ENCODE results near the gene PLCH1.
"Not testable (repeated sequence)": the region's sequence is repeated elsewhere in the genome, so short reads cannot be mapped to it uniquely, and the experiment has no call there.

The PLCH1 gene

DNA sequence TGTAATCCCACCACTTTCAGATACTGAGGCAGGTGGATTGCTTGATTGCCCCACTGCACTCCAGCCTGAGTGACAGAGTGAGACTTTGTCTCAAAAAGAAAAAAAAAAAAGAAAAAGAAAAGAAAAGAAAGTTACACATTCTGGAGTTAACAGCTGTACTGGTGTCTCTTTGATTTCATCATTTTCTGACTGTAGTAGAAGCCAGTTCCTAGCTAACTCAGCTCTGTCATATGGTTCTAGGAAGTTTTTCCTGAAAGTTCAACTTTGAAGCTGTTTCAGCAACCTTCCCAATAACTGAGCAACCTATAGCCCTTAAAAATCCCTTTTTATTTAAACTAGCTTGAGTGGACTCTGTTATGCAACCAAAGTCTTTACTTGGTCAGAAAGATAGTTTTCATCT, 346.8 kb downstream of the PLCH1 start:
- no peak overlapping the region for H3K9ac ChIP-seq (ENCODE audit: low read length in 2 of 2)
- no peak overlapping the region for H3K4me3 ChIP-seq (ENCODE audit: low read length in 2 of 2)
- H3K27me3 ChIP-seq (ENCODE audit: control insufficient read depth in 1 of 2, insufficient read depth in 2 of 2, low read length in 2 of 2): no peaks in the 10 kb centered on the region
- H3K36me3 ChIP-seq (ENCODE audit: control insufficient read depth in 2 of 2, insufficient read depth in 2 of 2, low read length in 2 of 2): no peaks in the 10 kb centered on the region
- H3K9me3 ChIP-seq (ENCODE audit: control insufficient read depth in 2 of 2, low read length in 2 of 2): no peaks in the 10 kb centered on the region
- H3K4me1 ChIP-seq (ENCODE audit: control insufficient read depth, insufficient read depth, low read length): no peaks in the 10 kb centered on the region
- no peak overlapping the region for H3K27ac ChIP-seq (ENCODE audit: low read length)

DNA sequence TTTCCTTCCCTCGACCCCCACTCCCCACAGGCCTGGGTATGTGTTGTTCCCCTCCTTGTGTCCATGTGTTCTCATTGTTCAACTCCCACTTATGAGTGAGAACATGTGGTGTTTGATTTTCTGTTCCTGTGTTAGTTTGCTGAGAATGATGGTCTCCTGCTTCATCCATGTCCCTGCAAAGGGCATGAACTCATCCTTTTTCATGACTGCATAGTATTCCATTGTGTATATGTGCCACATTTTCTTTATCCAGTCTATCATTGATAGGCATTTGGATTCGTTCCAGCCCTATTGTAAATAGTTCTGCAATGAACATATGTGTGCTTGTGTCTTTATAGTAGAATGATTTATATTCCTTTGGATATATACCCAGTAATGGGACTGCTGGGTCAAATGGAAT, 350.0 kb downstream of the PLCH1 start:
- not testable (repeated sequence) for H3K4me3 ChIP-seq (ENCODE audit: low read length in 2 of 2); H3K9ac ChIP-seq (ENCODE audit: low read length in 2 of 2); H3K27me3 ChIP-seq (ENCODE audit: control insufficient read depth in 1 of 2, insufficient read depth in 2 of 2, low read length in 2 of 2); H3K4me1 ChIP-seq (ENCODE audit: control insufficient read depth, insufficient read depth, low read length); H3K27ac ChIP-seq (ENCODE audit: low read length); H3K36me3 ChIP-seq (ENCODE audit: control insufficient read depth in 2 of 2, insufficient read depth in 2 of 2, low read length in 2 of 2); H3K9me3 ChIP-seq (ENCODE audit: control insufficient read depth in 2 of 2, low read length in 2 of 2)

DNA sequence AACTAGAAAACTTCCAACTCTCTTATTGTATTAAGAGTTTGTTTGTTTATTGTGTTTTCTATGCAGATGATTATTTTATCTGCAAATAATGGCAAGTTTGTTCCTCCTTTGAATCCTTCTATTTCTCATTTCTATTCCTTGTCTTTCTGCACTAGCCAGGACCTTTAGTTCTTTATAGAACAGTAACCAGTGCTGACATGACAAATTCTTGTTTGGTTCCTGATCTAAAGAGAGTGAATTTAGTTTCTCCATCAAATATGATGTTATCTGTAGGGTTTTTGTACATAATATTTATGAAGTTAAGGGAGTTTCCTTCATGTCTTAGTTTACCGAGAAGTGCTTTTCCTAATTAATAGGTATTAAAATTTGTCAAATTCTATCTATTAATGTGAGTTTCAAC, 350.6 kb downstream of the PLCH1 start:
- Histone ChIP-seq H3K4me3 (ENCODE audit: low read length in 2 of 2) (no peak overlapping the region), H3K9ac (ENCODE audit: low read length in 2 of 2) (no peak overlapping the region), H3K4me1 (ENCODE audit: control insufficient read depth, insufficient read depth, low read length) (no peaks in the 10 kb centered on the region), H3K27me3 (ENCODE audit: control insufficient read depth in 1 of 2, insufficient read depth in 2 of 2, low read length in 2 of 2) (no peaks in the 10 kb centered on the region), H3K27ac (ENCODE audit: low read length) (no peak overlapping the region), H3K9me3 (ENCODE audit: control insufficient read depth in 2 of 2, low read length in 2 of 2) (no peaks in the 10 kb centered on the region), H3K36me3 (ENCODE audit: control insufficient read depth in 2 of 2, insufficient read depth in 2 of 2, low read length in 2 of 2) (no peaks in the 10 kb centered on the region)

DNA sequence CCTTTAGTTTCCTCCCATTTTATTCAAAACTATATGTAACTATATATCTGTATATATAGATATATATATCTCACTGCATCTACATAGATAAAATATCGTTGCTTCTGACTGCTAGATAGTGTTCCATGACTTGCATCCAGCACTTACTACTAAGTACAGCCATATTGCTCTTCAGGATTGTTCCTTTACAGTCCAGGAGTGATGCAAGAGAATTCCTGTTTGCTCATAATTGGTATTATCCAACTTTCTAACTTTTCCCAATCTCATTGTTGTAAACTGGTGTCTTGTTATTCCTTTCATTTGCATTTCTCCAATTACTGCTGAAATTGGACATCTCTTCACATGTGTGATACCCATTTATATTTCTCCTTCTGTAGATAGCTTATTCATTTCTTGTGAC, 351.6 kb downstream of the PLCH1 start:
- Histone ChIP-seq H3K36me3 (ENCODE audit: control insufficient read depth in 2 of 2, insufficient read depth in 2 of 2, low read length in 2 of 2) (no peaks in the 10 kb centered on the region), H3K27me3 (ENCODE audit: control insufficient read depth in 1 of 2, insufficient read depth in 2 of 2, low read length in 2 of 2) (no peaks in the 10 kb centered on the region), H3K9ac (ENCODE audit: low read length in 2 of 2) (no peak overlapping the region), H3K27ac (ENCODE audit: low read length) (no peak overlapping the region), H3K9me3 (ENCODE audit: control insufficient read depth in 2 of 2, low read length in 2 of 2) (no peaks in the 10 kb centered on the region), H3K4me3 (ENCODE audit: low read length in 2 of 2) (no peak overlapping the region), H3K4me1 (ENCODE audit: control insufficient read depth, insufficient read depth, low read length) (no peaks in the 10 kb centered on the region)

DNA sequence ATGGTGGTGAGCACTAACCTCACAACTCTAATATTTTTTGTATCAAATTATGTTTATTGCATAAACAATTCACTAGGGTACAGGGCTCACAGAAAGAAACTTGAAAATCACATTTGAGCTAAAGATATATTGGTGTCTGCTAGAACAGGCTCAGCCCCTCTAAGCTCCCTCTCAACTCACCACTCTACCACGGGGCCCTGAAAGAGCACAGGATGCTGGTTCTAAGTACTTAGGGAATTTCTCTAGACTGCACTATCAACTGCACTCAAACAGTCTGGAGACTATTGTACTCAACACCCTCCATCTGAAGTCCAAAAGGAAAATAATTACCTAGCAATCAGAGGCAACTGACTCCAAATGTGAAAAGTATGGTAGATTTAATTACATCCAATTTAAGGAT, 352.7 kb downstream of the PLCH1 start:
- Histone ChIP-seq H3K9ac (ENCODE audit: low read length in 2 of 2) (no peak overlapping the region), H3K27ac (ENCODE audit: low read length) (no peak overlapping the region), H3K4me1 (ENCODE audit: control insufficient read depth, insufficient read depth, low read length) (no peaks in the 10 kb centered on the region), H3K36me3 (ENCODE audit: control insufficient read depth in 2 of 2, insufficient read depth in 2 of 2, low read length in 2 of 2) (no peaks in the 10 kb centered on the region), H3K9me3 (ENCODE audit: control insufficient read depth in 2 of 2, low read length in 2 of 2) (no peaks in the 10 kb centered on the region), H3K4me3 (ENCODE audit: low read length in 2 of 2) (no peak overlapping the region), H3K27me3 (ENCODE audit: control insufficient read depth in 1 of 2, insufficient read depth in 2 of 2, low read length in 2 of 2) (no peaks in the 10 kb centered on the region)

DNA sequence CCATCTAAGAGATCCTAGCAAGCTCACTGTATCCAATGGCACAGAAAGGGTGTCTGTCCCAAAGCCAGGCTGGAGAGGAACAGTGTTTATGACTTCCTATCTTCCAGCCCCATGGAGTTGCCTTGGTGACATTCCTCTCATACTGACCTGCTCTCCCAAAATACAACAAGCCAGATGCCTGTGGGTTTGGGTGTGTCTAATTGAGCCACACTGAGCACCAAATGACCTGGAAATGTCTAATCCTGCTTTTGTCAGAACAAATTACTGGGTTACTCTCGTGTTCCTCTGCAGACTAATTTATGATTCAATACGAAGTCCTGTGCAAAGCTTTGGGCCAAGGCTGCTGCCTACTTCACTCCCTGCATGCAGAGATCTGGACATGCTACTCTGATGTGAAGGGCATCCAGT, 353.3 kb downstream of the PLCH1 start:
- Histone ChIP-seq H3K27me3 (ENCODE audit: control insufficient read depth in 1 of 2, insufficient read depth in 2 of 2, low read length in 2 of 2) (no peaks in the 10 kb centered on the region), H3K4me1 (ENCODE audit: control insufficient read depth, insufficient read depth, low read length) (peaks cover 4% of the 10 kb centered on the region), H3K4me3 (ENCODE audit: low read length in 2 of 2) (peak overlapping the region in 1 of 2 donors; percentile 14), H3K36me3 (ENCODE audit: control insufficient read depth in 2 of 2, insufficient read depth in 2 of 2, low read length in 2 of 2) (no peaks in the 10 kb centered on the region), H3K9ac (ENCODE audit: low read length in 2 of 2) (no peak overlapping the region), H3K27ac (ENCODE audit: low read length) (no peak overlapping the region), H3K9me3 (ENCODE audit: control insufficient read depth in 2 of 2, low read length in 2 of 2) (no peaks in the 10 kb centered on the region)

DNA sequence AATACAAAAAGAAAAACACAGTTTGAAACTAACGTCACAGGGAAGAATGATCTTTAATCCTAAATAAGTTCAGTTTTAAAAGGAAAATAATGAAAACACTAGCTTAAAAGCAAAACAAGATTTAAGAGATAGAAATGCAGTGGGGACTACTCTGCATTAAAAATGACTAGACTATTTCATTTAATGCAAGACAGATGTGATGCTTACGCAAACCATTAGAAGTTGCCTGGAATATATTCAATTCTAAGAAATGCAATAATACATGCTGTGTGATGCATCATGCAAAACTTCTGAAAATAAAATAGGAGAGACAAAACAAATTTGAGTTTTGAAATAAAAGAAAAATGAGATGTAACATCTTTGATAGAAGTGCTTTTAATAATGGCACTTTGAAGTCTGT, 353.8 kb downstream of the PLCH1 start:
- no peak overlapping the region for H3K4me3 ChIP-seq (ENCODE audit: low read length in 2 of 2)

DNA sequence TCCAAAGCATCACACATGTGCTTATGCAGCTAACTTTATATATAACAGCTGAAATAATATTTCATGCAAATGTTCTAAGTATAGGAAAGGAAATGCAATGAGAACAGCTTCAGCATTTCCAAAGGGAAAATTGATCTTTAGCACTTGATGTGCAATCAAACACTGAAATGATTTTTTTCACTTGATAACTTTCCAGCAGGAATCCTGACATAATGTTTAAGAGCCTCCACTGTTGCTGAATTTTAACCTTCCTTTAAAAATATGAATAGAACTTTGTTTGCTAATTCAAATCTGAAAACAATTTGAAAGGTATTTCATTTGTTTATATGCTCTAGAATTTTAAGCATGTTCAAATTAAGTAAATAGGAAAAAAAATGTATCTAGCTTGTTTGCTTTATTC, 354.5 kb downstream of the PLCH1 start:
- H3K27ac ChIP-seq (ENCODE audit: low read length): no peak overlapping the region
- no peaks in the 10 kb centered on the region for H3K27me3 ChIP-seq (ENCODE audit: control insufficient read depth in 1 of 2, insufficient read depth in 2 of 2, low read length in 2 of 2)
- no peak overlapping the region for H3K9ac ChIP-seq (ENCODE audit: low read length in 2 of 2)
- no peak overlapping the region for H3K4me3 ChIP-seq (ENCODE audit: low read length in 2 of 2)
- no peaks in the 10 kb centered on the region for H3K9me3 ChIP-seq (ENCODE audit: control insufficient read depth in 2 of 2, low read length in 2 of 2)
- H3K36me3 ChIP-seq (ENCODE audit: control insufficient read depth in 2 of 2, insufficient read depth in 2 of 2, low read length in 2 of 2): no peaks in the 10 kb centered on the region
- peaks cover 5% of the 10 kb centered on the region for H3K4me1 ChIP-seq (ENCODE audit: control insufficient read depth, insufficient read depth, low read length)

More for the DNA sequence above, 353.8 kb downstream of the PLCH1 start:
- Histone ChIP-seq H3K27ac (ENCODE audit: low read length) (no peak overlapping the region), H3K9me3 (ENCODE audit: control insufficient read depth in 2 of 2, low read length in 2 of 2) (no peaks in the 10 kb centered on the region), H3K9ac (ENCODE audit: low read length in 2 of 2) (no peak overlapping the region), H3K27me3 (ENCODE audit: control insufficient read depth in 1 of 2, insufficient read depth in 2 of 2, low read length in 2 of 2) (no peaks in the 10 kb centered on the region), H3K36me3 (ENCODE audit: control insufficient read depth in 2 of 2, insufficient read depth in 2 of 2, low read length in 2 of 2) (no peaks in the 10 kb centered on the region), H3K4me1 (ENCODE audit: control insufficient read depth, insufficient read depth, low read length) (peaks cover 5% of the 10 kb centered on the region)

DNA sequence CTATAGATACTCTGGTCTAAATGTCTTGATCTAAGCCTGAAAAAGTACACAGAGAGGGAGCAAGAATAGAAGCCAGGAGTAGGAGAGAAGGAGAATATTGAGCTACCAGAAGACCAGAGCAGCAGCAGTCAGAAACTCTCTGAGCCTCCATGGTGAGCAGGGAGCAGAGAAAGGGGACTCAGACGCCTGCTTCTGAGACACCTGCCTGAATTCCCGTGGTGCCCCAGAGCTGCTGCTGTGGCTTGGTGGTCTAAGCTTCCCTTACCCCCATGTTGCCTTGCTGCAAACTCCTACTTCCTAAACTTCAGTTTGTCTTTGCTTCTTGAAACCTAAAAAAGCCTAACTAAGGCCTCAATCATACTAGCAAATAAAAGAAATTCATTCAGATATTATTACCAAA, 356.5 kb downstream of the PLCH1 start:
- Histone ChIP-seq H3K4me3 (ENCODE audit: low read length in 2 of 2) (no peak overlapping the region), H3K36me3 (ENCODE audit: control insufficient read depth in 2 of 2, insufficient read depth in 2 of 2, low read length in 2 of 2) (no peaks in the 10 kb centered on the region), H3K27me3 (ENCODE audit: control insufficient read depth in 1 of 2, insufficient read depth in 2 of 2, low read length in 2 of 2) (no peaks in the 10 kb centered on the region), H3K27ac (ENCODE audit: low read length) (no peak overlapping the region), H3K9me3 (ENCODE audit: control insufficient read depth in 2 of 2, low read length in 2 of 2) (no peaks in the 10 kb centered on the region), H3K4me1 (ENCODE audit: control insufficient read depth, insufficient read depth, low read length) (peaks cover 5% of the 10 kb centered on the region), H3K9ac (ENCODE audit: low read length in 2 of 2) (no peak overlapping the region)

DNA sequence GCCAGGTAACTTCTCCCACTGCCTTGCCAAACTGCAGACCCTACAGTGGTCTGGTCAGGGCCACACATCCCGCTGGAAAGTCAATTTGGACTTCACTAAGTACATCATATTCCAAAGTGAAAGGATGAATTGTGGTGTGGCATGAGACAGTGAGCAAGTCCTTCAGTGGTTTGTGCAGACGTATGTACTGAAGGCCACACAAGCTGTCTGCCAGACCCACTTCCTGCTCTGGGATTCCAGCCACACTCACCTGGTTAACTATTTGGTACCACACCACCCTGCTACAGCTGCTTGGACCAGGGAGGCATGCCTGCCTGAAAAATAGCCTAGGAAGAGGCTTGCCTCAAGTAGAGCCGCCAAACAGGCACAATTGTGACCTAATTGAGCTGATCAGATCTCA, 357.3 kb downstream of the PLCH1 start:
- peaks cover 5% of the 10 kb centered on the region for H3K4me1 ChIP-seq (ENCODE audit: control insufficient read depth, insufficient read depth, low read length)
- no peaks in the 10 kb centered on the region for H3K36me3 ChIP-seq (ENCODE audit: control insufficient read depth in 2 of 2, insufficient read depth in 2 of 2, low read length in 2 of 2)
- H3K9ac ChIP-seq (ENCODE audit: low read length in 2 of 2): no peak overlapping the region
- H3K27me3 ChIP-seq (ENCODE audit: control insufficient read depth in 1 of 2, insufficient read depth in 2 of 2, low read length in 2 of 2): no peaks in the 10 kb centered on the region
- no peaks in the 10 kb centered on the region for H3K9me3 ChIP-seq (ENCODE audit: control insufficient read depth in 2 of 2, low read length in 2 of 2)
- H3K4me3 ChIP-seq (ENCODE audit: low read length in 2 of 2): no peak overlapping the region
- no peak overlapping the region for H3K27ac ChIP-seq (ENCODE audit: low read length)

DNA sequence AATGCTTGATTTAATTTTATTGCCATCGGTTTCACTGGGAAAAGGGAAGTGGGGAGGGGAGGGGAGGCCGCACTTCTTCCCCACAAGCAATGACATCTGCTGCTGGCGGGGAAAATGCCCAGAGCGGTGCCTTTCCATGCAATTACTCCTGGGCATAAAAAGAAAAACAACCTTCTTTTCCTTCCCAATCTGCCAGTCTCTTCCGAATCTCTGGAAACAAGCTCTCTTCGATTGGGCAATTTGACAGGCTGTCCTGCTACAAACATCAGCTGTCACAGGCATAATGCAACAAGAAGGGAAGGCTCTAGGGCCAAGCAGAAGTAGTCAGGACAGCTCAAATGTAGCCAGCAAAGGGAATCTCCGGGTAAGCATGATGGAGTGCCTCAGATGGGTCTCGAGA, 358.0 kb downstream of the PLCH1 start:
- no peaks in the 10 kb centered on the region for H3K36me3 ChIP-seq (ENCODE audit: control insufficient read depth in 2 of 2, insufficient read depth in 2 of 2, low read length in 2 of 2)
- H3K9ac ChIP-seq (ENCODE audit: low read length in 2 of 2): no peak overlapping the region
- H3K9me3 ChIP-seq (ENCODE audit: control insufficient read depth in 2 of 2, low read length in 2 of 2): no peaks in the 10 kb centered on the region
- H3K4me3 ChIP-seq (ENCODE audit: low read length in 2 of 2): no peak overlapping the region
- H3K27me3 ChIP-seq (ENCODE audit: control insufficient read depth in 1 of 2, insufficient read depth in 2 of 2, low read length in 2 of 2): no peaks in the 10 kb centered on the region
- H3K4me1 ChIP-seq (ENCODE audit: control insufficient read depth, insufficient read depth, low read length): peaks cover 5% of the 10 kb centered on the region
- no peak overlapping the region for H3K27ac ChIP-seq (ENCODE audit: low read length)

Data from stomach smooth muscle (tissue), 2 donors.